ENCODE data around the gene RAPGEF4.
A peak's percentile ranks its signal among the peaks of the same experiment; 100 is the strongest.
"Not testable (repeated sequence)": the region's sequence is repeated elsewhere in the genome, so short reads cannot be mapped to it uniquely, and the experiment has no call there.

The RAPGEF4 gene

GRCh38 chr2:172770887-172771286 lies 35.2 kb downstream of the RAPGEF4 start:
- no peak for DNase-seq

- no peak for DNase-seq
These were observed 37.0 kb downstream of the RAPGEF4 start for GRCh38 chr2:172772633-172773032.

DNA sequence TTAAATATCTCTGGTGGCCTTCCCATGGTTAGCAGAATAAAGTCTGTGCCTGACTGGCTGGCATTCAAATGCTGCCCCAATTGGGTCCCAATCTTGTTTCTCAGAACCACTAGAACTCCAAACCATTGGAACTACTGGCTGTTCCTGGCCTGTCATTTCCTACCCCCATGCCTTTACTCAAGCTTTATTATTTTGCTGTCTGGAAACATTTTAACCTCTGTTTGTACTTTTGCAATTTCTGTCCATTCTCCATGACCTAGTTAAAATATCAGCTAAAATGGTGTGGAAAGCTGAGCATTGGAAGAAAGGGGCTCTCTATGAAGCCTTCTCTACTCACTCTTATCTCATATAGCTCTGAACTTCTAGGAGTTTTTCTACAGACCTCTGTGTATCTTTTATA lies 38.7 kb downstream of the RAPGEF4 start:
- DNase-seq = no peak

- DNase-seq = no peak
These were observed 39.7 kb downstream of the RAPGEF4 start for GRCh38 chr2:172775319-172775718.

- DNase-seq = no peak
These were observed 41.8 kb downstream of the RAPGEF4 start for GRCh38 chr2:172777431-172777830.

DNA sequence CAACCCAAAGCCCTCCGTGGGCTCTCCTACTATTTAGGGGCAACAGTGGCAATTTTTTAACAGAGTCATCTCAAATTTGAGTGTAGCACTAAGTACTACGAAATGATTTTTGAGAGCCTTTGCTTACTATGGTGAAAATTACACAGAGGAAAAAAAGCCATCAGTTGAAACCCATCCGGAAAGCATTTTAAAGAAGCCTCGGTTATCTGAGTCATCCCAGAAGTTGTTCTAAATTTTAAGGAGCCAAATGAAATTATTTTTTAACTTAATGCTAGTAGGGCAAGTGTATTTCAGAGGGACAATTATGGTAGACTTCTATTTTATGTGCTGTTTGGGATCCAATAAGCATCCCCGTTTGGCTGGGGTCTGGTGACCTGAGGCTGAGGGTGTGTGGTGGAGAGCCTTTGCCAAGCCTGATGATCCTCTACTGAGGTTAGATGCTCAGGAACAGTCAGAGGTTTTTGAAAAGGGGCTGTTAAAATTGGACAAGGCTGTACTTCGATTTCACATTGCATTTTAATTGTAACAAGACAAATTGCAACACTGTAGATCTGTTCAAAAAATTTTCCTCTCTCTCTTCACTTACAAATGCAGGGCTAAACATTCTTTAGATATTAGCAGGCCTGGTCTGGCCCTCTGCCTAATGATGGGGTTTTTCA lies 47.0 kb downstream of the RAPGEF4 start:
- no peak for DNase-seq

DNA sequence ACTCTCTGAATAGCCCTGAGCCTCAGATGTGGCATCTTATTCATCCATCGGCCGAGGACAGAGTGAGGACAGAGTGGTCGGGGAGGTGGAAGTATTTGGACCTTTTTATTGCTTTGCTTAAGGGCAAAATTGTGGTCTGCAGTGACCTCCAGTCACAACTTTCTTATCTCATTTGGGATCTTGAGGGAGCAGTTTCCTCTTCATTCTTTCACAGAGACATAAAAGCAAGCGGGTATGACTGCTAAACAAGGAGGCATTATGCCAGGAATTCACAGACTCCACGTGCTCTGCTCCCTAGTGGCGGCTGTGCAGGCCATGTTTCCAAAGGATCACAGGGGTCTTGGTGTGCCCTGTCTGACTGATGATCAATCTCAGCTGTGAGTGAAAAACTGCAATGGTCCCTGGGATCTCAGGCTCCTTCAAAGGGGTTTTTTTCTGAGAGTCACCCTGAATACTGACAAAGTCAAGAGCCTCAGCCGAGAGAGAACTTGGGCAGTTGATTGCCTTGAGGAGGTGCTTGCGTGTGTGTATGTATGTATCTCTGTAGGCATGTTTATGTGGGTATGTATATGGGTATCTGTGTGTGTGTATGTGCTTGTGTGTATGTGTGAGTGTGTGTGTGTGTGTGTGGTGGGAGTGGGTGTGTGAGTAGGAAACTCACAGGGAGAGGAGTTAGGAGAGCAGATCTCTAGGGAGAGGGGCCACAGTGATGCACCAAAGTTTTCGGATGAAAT lies 47.7 kb downstream of the RAPGEF4 start:
- DNase-seq = no peak

DNA sequence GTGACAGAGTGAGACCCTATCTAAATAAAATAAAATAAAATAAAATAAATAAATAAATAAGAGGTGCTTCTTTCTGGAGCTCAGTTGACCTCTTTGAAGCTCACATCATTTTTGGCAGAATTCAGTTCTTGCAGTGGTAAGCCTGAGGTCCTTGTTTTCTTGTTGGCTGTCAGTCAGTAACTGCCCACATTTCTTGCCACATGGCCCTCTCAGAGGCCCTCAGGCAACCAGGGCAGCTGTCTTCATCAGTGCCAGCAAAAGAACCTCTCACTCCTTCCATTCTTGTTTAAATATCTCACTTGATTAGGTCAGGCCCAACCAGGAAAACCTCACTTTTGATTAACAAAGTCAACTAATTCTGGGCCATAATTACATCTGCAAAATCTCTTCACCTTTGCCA lies 53.2 kb downstream of the RAPGEF4 start:
- DNase-seq = no peak

DNA sequence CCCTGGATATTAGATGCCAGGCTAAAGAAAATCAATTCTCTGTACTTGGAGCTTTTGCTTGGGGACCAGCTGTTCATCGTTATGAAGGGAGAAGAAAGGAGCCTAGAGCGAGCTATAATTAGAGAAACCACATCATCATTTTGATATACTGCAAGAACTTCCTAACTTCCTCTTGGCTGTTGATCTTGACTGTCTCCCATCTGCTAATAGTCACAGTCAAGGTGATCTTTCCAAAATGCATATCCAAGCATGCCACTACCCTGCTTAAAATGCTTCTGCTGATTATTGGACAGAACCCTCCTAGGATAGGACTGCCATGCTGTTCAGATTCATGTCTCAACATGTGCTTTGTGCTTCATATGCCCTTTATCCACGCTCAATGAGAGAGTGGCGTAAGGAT lies 54.8 kb downstream of the RAPGEF4 start:
- peak in 2 of 58 donors; percentile 20 to 47 for DNase-seq

DNA sequence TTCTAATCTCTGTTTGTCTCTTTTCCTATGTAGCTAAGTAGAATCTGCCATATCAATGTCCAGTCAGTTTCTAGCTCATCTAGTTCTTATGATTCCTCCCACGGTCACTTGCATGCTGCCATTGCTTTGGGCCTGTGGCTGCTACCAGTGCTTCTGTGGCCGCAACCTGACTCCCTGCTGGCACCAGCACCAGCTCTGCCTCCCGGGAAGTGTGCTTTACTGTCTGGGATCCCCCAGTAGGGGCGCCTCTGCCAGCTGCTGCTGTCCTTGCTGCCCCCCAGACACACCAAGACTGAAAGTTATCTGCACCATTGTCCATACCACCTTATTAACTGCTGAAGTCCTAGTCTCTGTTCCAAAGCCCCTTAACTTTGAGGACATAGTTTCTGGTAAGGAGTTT lies 56.3 kb downstream of the RAPGEF4 start:
- DNase-seq = no peak

GRCh38 chr2:172792711-172793110 lies 57.1 kb downstream of the RAPGEF4 start:
- DNase-seq = no peak

DNA sequence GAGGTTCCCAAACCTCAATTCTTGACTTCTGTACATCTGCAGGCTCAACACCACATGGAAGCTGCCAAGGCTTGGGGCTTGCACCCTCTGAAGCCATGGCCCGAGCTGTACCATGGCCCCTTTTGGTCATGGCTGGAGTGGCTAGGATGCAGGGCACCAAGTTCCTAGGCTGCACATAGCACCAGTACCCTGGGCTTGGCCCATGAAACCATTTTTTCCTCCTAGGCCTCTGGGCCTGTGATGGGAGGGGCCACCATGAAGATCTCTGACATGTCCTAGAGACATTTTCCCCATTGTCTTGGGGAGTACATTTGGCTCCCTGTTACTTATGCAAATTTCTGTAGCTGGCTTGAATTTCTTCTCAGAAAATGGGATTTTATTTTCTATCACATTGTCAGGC lies 67.7 kb downstream of the RAPGEF4 start:
- DNase-seq = not testable (repeated sequence)

- DNase-seq = no peak
These were observed 68.8 kb downstream of the RAPGEF4 start for GRCh38 chr2:172804423-172804822.

DNA sequence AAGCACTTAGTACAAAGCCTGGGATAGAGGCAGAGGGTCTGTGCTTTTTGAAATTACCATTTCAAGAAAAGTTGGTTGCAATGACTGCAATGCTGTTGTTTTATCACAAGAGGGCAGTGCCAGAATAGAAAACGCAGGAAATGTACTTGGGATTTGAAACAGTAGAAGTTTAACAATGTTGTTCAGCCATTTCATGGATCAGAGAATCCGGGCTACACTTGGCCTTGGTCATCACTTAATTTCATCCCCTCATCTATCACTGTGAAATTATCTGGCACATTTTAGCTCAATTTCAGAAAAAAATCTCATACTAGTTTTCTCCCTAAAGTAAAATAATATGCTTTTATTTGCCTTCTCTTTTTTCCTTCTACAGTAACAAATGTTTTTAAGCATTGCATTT lies 70.8 kb downstream of the RAPGEF4 start:
- DNase-seq = peak in 3 of 58 donors; percentile 10 to 56 (median 56)

DNA sequence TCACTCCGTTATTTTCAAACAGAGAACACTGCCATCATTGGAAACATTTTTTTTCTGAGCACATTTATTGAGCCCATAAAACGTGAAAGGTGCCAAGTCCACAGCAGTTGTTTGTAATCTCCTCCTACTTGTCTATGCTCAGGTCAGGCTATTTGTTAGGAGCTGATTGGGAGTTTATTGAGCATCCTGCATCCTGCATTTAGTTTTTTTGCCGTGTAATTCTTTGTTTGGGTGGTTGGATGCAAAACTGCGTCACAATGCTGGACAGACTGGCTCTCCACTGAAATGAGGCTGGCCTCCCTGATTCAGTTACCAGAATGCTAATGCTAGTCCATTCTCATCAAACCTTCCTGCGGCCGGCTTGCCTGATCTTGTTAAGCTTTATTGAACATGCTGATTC lies 71.4 kb downstream of the RAPGEF4 start:
- peak in 9 of 58 donors; percentile 4 to 42 (median 19) for DNase-seq

DNA sequence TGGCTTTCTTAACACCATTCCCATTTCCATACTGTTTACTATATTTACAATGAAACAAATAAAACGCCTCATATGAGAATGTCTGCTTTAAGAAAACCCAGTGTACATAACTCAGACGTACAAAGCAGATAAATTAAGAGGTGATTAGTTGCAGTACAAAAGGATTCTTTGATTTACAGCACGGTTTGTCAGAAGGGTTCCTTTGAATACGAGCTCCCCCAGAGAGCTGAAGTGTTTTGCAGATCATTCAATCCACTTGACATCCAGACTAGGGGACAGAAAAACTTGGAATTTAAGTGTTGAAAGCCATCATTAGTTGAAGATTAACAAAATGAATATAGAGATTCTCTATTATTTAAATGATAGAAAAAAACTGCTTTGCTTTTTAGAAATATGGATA lies 72.5 kb downstream of the RAPGEF4 start:
- no peak for DNase-seq

GRCh38 chr2:172811027-172811426 lies 75.4 kb downstream of the RAPGEF4 start:
- peak in 10 of 58 donors; percentile 4 to 48 (median 14) for DNase-seq

- DNase-seq = no peak
These were observed 76.6 kb downstream of the RAPGEF4 start for GRCh38 chr2:172812158-172812744.

GRCh38 chr2:172813314-172813888 lies 77.8 kb downstream of the RAPGEF4 start:
- DNase-seq = peak in 1 of 58 donors; percentile 2

GRCh38 chr2:172817411-172817810 lies 81.8 kb downstream of the RAPGEF4 start:
- no peak for DNase-seq

GRCh38 chr2:172819943-172820342 lies 84.3 kb downstream of the RAPGEF4 start:
- no peak for DNase-seq

Measured in anterior cingulate cortex (tissue), 58 donors.